ENCODE measurements around the gene THAP10.

DNA sequence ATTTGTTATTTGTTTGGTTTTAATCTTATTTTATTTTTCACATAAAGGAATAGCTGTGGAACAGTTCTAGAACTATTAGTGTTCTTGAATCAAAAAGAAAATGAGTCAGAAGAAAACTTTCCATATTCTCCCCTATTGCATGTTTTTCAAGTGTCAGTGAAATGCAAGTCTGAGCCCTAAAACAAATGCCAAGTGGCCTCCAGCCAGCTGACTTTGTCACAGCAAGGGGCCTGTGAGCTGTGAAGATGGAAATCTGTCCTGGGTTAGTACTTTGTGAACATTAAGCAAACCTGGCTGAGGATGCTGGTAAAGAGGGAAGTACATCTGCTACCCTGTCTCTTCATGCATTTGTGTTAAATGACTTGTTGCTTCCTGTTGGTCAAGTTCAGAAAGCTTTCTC, 14.6 kb upstream of the THAP10 start:
- TF ChIP-seq, protein P1, sequence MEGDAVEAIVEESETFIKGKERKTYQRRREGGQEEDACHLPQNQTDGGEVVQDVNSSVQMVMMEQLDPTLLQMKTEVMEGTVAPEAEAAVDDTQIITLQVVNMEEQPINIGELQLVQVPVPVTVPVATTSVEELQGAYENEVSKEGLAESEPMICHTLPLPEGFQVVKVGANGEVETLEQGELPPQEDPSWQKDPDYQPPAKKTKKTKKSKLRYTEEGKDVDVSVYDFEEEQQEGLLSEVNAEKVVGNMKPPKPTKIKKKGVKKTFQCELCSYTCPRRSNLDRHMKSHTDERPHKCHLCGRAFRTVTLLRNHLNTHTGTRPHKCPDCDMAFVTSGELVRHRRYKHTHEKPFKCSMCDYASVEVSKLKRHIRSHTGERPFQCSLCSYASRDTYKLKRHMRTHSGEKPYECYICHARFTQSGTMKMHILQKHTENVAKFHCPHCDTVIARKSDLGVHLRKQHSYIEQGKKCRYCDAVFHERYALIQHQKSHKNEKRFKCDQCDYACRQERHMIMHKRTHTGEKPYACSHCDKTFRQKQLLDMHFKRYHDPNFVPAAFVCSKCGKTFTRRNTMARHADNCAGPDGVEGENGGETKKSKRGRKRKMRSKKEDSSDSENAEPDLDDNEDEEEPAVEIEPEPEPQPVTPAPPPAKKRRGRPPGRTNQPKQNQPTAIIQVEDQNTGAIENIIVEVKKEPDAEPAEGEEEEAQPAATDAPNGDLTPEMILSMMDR (IDR thresholded peaks at IDR 0.05; ENCODE audit: low read depth, low read length, poor library complexity, severe bottlenecking), result no peak
- TF ChIP-seq EZH2phosphoT487 (IDR thresholded peaks at IDR 0.05; ENCODE audit: borderline replicate concordance, low read length), result no peak

Measured in DOHH2 (cell line).